Uterus (tissue), 4 donors: ENCODE data around the gene NAXE. TPM values are rescaled to one million over a fixed set of nuclear protein-coding genes. Genes with fewer than 3 reads are reported as not detected.

Source experiments
- DNase-seq, 2 donors: peaks; one replicate each; pipeline ENCODE4 v3.0.0-alpha.2; 2019 to 2020
- H3K27ac ChIP-seq, 2 donors: fragments of 200-600 bp; sonication (generic); 1 replicate in 1 of 2; 2 replicates in 1 of 2; pipeline ENCODE4 v1.5.1; 2016 to 2018
- H3K27me3 ChIP-seq, 2 donors: fragments of 200-600 bp; sonication (generic); one replicate each; pipeline ENCODE4 v1.5.1; 2018 to 2019; ENCODE audit warnings: control low read depth in 1 of 2
- H3K36me3 ChIP-seq, 2 donors: fragments of 200-600 bp; sonication (generic); one replicate each; pipeline ENCODE4 v1.5.1; 2019; ENCODE audit warnings: control low read depth in 1 of 2
- H3K4me1 ChIP-seq, 2 donors: fragments of 200-600 bp; sonication (generic); one replicate each; pipeline ENCODE4 v1.5.1; 2018 to 2019; ENCODE audit warnings: control low read depth in 1 of 2
- H3K4me3 ChIP-seq, 2 donors: fragments of 200-600 bp; sonication (generic); 1 replicate in 1 of 2; 2 replicates in 1 of 2; pipeline ENCODE4 v1.5.1; 2018 to 2019; ENCODE audit warnings: mild to moderate bottlenecking in 1 of 2
- H3K9me3 ChIP-seq, 2 donors: fragments of 200-600 bp; sonication (generic); one replicate each; pipeline ENCODE4 v1.5.1; 2019; ENCODE audit warnings: control low read depth in 1 of 2
- CTCF ChIP-seq, 4 experiments: fragments of 200-600 bp in 2 of 4; fragments of 450-650 bp in 2 of 4; sonication (generic) in 2 of 4; IDR thresholded peaks; one replicate each; pipeline ENCODE4 v1.5.1; 2016 to 2019; ENCODE audit warnings: antibody characterized with exemption in 4 of 4, mild to moderate bottlenecking in 2 of 4, moderate library complexity in 1 of 4
- POLR2A ChIP-seq, 2 donors: fragments of 450-650 bp; IDR thresholded peaks; one replicate each; pipeline ENCODE4 v1.6.1; 2016; ENCODE audit warnings: antibody characterized with exemption in 2 of 2, mild to moderate bottlenecking in 1 of 2, moderate library complexity in 1 of 2
- intact Hi-C: fragments of 100-400 bp; cut with DNase I; formaldehyde crosslinking; loops from one replicate; pipeline ENCODE4 v1.15.1; 2023; ENCODE audit warnings: low total_unique reads
- total RNA-seq, 4 donors: library from RNA; depleted of rRNA in 3 of 4; stranded (reverse); fragments of >200 nt in 3 of 4; gene quantifications; one replicate each; pipeline versions ENCODE4 v1.1.0 to v1.2.4, GENCODE V29; 2014 to 2023
- donor health status: DM: yes; HTN: yes; CAD: no.

Gene NAXE
- total RNA-seq, 4 donors from 2014 or later: 39.5 to 74.4 (median 52.2) TPM

- intact Hi-C loops: no loop called here
- H3K4me1 ChIP-seq: no peaks in the 10 kb centered on the region
- H3K36me3 ChIP-seq: no peaks in the 10 kb centered on the region
- no peaks in the 10 kb centered on the region for H3K9me3 ChIP-seq
- no peak for DNase-seq
- no peak for TF ChIP-seq CTCF (IDR thresholded peaks at IDR 0.05)
- TF ChIP-seq POLR2A (IDR thresholded peaks at IDR 0.05): no peak
- no peaks in the 10 kb centered on the region for H3K27me3 ChIP-seq
- H3K4me3 ChIP-seq: no peak overlapping the region
- no peak overlapping the region for H3K27ac ChIP-seq
Observed at GRCh38 chr1:156612666-156613065, 21.1 kb downstream of the NAXE start.

- no peak overlapping the region for H3K4me3 ChIP-seq
- H3K27ac ChIP-seq: peak overlapping the region; percentile 76 to 85
- intact Hi-C loops: no loop called here
- DNase-seq: peak; percentile 31 to 60
- H3K9me3 ChIP-seq: no peaks in the 10 kb centered on the region
- H3K36me3 ChIP-seq: no peaks in the 10 kb centered on the region
- no peak for TF ChIP-seq CTCF (IDR thresholded peaks at IDR 0.05)
- TF ChIP-seq POLR2A (IDR thresholded peaks at IDR 0.05): no peak
- no peaks in the 10 kb centered on the region for H3K4me1 ChIP-seq
- no peaks in the 10 kb centered on the region for H3K27me3 ChIP-seq
Observed at GRCh38 chr1:156615946-156616345, 24.4 kb downstream of the NAXE start.

GRCh38 chr1:156616463-156616862, 24.9 kb downstream of the NAXE start:
- Histone ChIP-seq H3K27ac (peak overlapping the region; percentile 76 to 85), H3K4me1 (no peaks in the 10 kb centered on the region), H3K27me3 (no peaks in the 10 kb centered on the region), H3K9me3 (no peaks in the 10 kb centered on the region), H3K36me3 (no peaks in the 10 kb centered on the region), H3K4me3 (no peak overlapping the region)
- DNase-seq: peak; percentile 63 to 89
- intact Hi-C loops: no loop called here
- TF ChIP-seq CTCF (IDR thresholded peaks at IDR 0.05): peak in 2 of 4 experiments; percentile 5 to 51
- peak in 1 of 2 donors; percentile 16 for TF ChIP-seq POLR2A (IDR thresholded peaks at IDR 0.05)

GRCh38 chr1:156618853-156619581, 27.4 kb downstream of the NAXE start, which contains the start of gene HAPLN2:
TSS of gene HAPLN2 (plus strand) at chr1:156619415. CDS start at chr1:156623491, 4,076 bp downstream.
- Histone ChIP-seq H3K4me1 (no peaks in the 10 kb centered on the region), H3K36me3 (no peaks in the 10 kb centered on the region), H3K27me3 (peaks cover 0 to 1% of the 10 kb centered on the region in 2 donors), H3K27ac (peak within 1 kb of the TSS in 1 of 2 donors; percentile 27), H3K9me3 (no peaks in the 10 kb centered on the region), H3K4me3 (no peak within 1 kb of the TSS)
- TF ChIP-seq POLR2A (IDR thresholded peaks at IDR 0.05) (no peak), CTCF (IDR thresholded peaks at IDR 0.05) (no peak)
- DNase-seq: no peak
- intact Hi-C loops: no loop called here

- DNase-seq: no peak
- H3K9me3 ChIP-seq: no peaks in the 10 kb centered on the region
- peaks cover 0 to 7% of the 10 kb centered on the region in 2 donors for H3K27me3 ChIP-seq
- H3K27ac ChIP-seq: peak overlapping the region in 1 of 2 donors; percentile 27
- intact Hi-C loops: no loop called here
- H3K4me3 ChIP-seq: no peak overlapping the region
- no peaks in the 10 kb centered on the region for H3K4me1 ChIP-seq
- no peaks in the 10 kb centered on the region for H3K36me3 ChIP-seq
- TF ChIP-seq CTCF (IDR thresholded peaks at IDR 0.05): no peak
- TF ChIP-seq POLR2A (IDR thresholded peaks at IDR 0.05): no peak
Observed at GRCh38 chr1:156619582-156619955, 28.0 kb downstream of the NAXE start.
